MM.1S (cell line): ENCODE results near the gene ANKRD16.
"Not testable (repeated sequence)": the region's sequence is repeated elsewhere in the genome, so short reads cannot be mapped to it uniquely, and the experiment has no call there.

Experiments
- CTCF ChIP-seq: fragments of 300-600 bp; sonication (generic); IDR thresholded peaks from 2 replicates; pipeline ENCODE4 v1.5.1; 2016; ENCODE audit warnings: antibody characterized with exemption, low read length, mixed read lengths
- EZH2 ChIP-seq: fragments of 300-600 bp; sonication (generic); optimal IDR thresholded peaks from 2 replicates; pipeline ENCODE3; 2017; ENCODE audit warnings: low read depth, mild to moderate bottlenecking, antibody characterized with exemption, low read length, mixed read lengths

GRCh38 chr10:5908676-5909075 is 19.0 kb upstream of the ANKRD16 start:
- TF ChIP-seq CTCF, EZH2: not testable (repeated sequence)
